ENCODE data around the gene TMBIM4.

The TMBIM4 gene

DNA sequence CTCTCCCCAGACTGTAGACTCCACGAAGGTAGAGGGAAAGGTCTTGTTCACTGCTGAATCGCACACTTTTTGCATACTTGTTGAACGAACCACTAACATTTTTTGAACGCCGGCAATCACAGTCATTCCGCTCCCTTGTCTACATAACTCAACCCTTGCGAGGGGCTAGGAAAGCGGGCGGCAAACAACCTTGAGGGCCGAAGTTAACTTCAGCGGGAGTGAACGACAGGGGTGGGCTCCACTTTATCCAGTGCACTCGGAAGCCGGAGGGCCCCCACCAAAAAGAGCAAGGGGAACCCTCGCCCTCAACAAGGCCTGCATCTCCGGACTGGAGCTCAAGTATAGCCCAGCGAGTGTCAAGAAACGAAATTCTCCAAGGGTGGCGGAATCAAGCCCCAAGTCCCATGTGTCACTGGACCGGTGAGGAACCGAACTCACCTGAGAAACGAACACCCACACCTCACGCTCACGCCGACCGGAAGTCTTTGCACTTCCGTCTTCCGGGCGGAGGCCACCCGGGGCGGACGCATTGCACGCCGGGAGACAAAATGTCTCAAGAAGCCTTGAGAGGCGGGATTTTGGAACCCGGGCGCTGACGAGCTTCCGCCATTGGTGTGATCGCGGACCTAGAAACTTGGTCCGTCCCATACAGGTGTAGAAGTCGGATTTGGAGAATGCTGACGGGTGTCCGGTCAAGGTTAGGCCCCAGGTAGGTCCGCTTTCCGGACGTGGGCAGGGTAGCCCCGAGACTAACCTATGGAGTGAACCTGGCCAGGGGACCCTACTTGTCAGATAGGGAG lies 39.3 kb downstream of the TMBIM4 start, which contains the start of gene LLPH:
Gene LLPH (minus strand): TSS at position 484 of the 800 bp plus-strand sequence. CDS start 1,644 bp downstream, outside the sequence.
- TF ChIP-seq, protein P1, sequence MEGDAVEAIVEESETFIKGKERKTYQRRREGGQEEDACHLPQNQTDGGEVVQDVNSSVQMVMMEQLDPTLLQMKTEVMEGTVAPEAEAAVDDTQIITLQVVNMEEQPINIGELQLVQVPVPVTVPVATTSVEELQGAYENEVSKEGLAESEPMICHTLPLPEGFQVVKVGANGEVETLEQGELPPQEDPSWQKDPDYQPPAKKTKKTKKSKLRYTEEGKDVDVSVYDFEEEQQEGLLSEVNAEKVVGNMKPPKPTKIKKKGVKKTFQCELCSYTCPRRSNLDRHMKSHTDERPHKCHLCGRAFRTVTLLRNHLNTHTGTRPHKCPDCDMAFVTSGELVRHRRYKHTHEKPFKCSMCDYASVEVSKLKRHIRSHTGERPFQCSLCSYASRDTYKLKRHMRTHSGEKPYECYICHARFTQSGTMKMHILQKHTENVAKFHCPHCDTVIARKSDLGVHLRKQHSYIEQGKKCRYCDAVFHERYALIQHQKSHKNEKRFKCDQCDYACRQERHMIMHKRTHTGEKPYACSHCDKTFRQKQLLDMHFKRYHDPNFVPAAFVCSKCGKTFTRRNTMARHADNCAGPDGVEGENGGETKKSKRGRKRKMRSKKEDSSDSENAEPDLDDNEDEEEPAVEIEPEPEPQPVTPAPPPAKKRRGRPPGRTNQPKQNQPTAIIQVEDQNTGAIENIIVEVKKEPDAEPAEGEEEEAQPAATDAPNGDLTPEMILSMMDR (conservative IDR thresholded peaks at IDR 0.05; ENCODE audit: low read depth, low read length): no peak
- Histone ChIP-seq H3K36me3 (ENCODE audit: insufficient read depth) (peaks cover 5% of the 10 kb centered on the region; the same call in 1 of the 2 replicates), H3K4me1 (ENCODE audit: low read depth, poor library complexity, severe bottlenecking) (peaks cover 25% of the 10 kb centered on the region), H3K4me3 (IDR thresholded peaks at IDR 0.05; ENCODE audit: insufficient read depth, low read depth, low read length) (peak within 1 kb of the TSS; percentile 81), H3K27ac (peak within 1 kb of the TSS; percentile 46), H2AFZ (ENCODE audit: low read depth) (peak within 1 kb of the TSS; percentile 91), H3K9ac (peak within 1 kb of the TSS; percentile 69), H3K27me3 (ENCODE audit: insufficient read depth, low read depth) (no peaks in the 10 kb centered on the region), H4K20me1 (ENCODE audit: insufficient read depth) (no peaks in the 10 kb centered on the region), H3K79me2 (ENCODE audit: insufficient read depth, low read depth) (peaks cover 46% of the 10 kb centered on the region), H3K4me2 (peak within 1 kb of the TSS; percentile 88)

DNA sequence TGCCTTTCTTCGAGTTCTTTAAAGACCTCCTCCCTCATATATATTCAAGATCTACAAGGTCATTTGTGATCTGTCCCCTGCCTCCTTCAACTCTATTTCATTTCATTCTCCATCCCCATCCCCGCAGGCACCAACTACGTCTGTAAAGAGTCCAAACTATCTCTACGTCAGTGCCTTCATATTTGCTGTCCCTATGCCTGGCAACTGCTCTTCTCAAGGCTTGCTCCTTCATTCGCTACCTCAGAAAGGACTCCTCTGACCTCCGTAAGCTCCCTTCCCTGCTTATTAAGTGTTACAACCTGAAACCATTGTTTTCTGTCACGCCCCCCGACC lies 39.9 kb downstream of the TMBIM4 start:
- Histone ChIP-seq H4K20me1 (ENCODE audit: insufficient read depth) (no peaks in the 10 kb centered on the region), H3K4me1 (ENCODE audit: low read depth, poor library complexity, severe bottlenecking) (peaks cover 25% of the 10 kb centered on the region), H3K9ac (peak overlapping the region; percentile 69), H3K36me3 (ENCODE audit: insufficient read depth) (peaks cover 6% of the 10 kb centered on the region; the same call in 1 of the 2 replicates), H3K27me3 (ENCODE audit: insufficient read depth, low read depth) (no peaks in the 10 kb centered on the region), H2AFZ (ENCODE audit: low read depth) (peak overlapping the region; percentile 91), H3K27ac (peak overlapping the region; percentile 46), H3K79me2 (ENCODE audit: insufficient read depth, low read depth) (peaks cover 52% of the 10 kb centered on the region), H3K4me3 (IDR thresholded peaks at IDR 0.05; ENCODE audit: insufficient read depth, low read depth, low read length) (peak overlapping the region; percentile 81), H3K4me2 (peak overlapping the region; percentile 88)
- TF ChIP-seq, protein P1 (conservative IDR thresholded peaks at IDR 0.05; ENCODE audit: low read depth, low read length): no peak

DNA sequence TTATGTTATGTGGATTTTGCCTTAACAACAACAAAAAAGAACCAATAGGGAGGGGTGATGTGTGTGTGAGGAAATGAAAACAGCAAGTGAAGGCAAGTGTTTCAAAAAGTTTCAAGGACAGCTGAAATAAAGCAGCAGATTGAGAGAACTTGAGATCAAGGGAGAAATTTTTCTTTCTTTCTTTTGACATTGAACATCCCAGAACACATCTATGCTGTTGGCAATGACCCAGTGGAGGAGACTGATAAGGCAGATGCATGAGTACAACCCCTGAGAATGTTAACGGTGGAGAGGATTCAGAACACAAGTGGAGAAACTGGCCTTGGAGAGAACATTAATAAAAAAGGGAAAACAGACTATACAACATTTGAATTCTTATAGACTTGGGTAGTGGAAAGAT lies 42.1 kb downstream of the TMBIM4 start:
- Histone ChIP-seq H3K36me3 (ENCODE audit: insufficient read depth) (peaks cover 13% of the 10 kb centered on the region; the same call in 1 of the 2 replicates), H3K9ac (no peak overlapping the region), H3K4me1 (ENCODE audit: low read depth, poor library complexity, severe bottlenecking) (peaks cover 22% of the 10 kb centered on the region), H3K4me3 (IDR thresholded peaks at IDR 0.05; ENCODE audit: insufficient read depth, low read depth, low read length) (no peak overlapping the region), H3K79me2 (ENCODE audit: insufficient read depth, low read depth) (peaks cover 55% of the 10 kb centered on the region), H4K20me1 (ENCODE audit: insufficient read depth) (no peaks in the 10 kb centered on the region; the same call in 1 of the 2 replicates), H3K4me2 (no peak overlapping the region), H3K27me3 (ENCODE audit: insufficient read depth, low read depth) (no peaks in the 10 kb centered on the region), H2AFZ (ENCODE audit: low read depth) (no peak overlapping the region), H3K27ac (no peak overlapping the region)
- TF ChIP-seq, protein P1 (conservative IDR thresholded peaks at IDR 0.05; ENCODE audit: low read depth, low read length): no peak

DNA sequence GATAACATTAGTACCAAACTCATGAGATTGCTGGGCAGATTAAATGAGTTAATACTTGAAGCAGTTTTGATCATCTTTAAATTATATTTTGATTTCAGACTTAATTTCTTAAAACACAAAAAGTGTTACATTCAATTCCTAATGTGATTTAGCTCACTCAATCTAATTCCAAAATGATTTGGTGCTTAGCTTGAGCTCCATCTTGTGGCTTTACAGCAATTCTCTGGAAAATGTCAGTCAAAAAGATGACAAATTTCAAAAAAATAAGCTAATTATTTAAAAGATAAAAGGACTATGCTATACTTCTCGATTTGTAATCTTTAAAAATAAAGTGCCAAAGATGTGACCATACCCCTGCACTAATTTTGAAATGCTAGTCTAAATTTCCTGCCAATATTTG lies 49.3 kb downstream of the TMBIM4 start:
- no peak overlapping the region for H3K4me2 ChIP-seq
- no peak overlapping the region for H3K4me3 ChIP-seq (IDR thresholded peaks at IDR 0.05; ENCODE audit: insufficient read depth, low read depth, low read length)
- peaks cover 9% of the 10 kb centered on the region; the same call in 1 of the 2 replicates for H3K79me2 ChIP-seq (ENCODE audit: insufficient read depth, low read depth)
- peaks cover 23% of the 10 kb centered on the region for H3K4me1 ChIP-seq (ENCODE audit: low read depth, poor library complexity, severe bottlenecking)
- H3K9ac ChIP-seq: no peak overlapping the region
- TF ChIP-seq, protein P1 (conservative IDR thresholded peaks at IDR 0.05; ENCODE audit: low read depth, low read length): no peak
- H4K20me1 ChIP-seq (ENCODE audit: insufficient read depth): no peaks in the 10 kb centered on the region; the same call in 1 of the 2 replicates
- H3K27me3 ChIP-seq (ENCODE audit: insufficient read depth, low read depth): no peaks in the 10 kb centered on the region
- no peak overlapping the region for H2AFZ ChIP-seq (ENCODE audit: low read depth)
- H3K27ac ChIP-seq: no peak overlapping the region
- peaks cover 14% of the 10 kb centered on the region; the same call in 1 of the 2 replicates for H3K36me3 ChIP-seq (ENCODE audit: insufficient read depth)
